Measurements from ENCODE around the gene NFU1.

GRCh38 chr2:69405306-69405705 lies 31.9 kb downstream of the NFU1 start:
- TF ChIP-seq CTCF (IDR thresholded peaks at IDR 0.05) (no peak), POLR2A (IDR thresholded peaks at IDR 0.05) (no peak)
